NK-92 treated with Interleukin-12 subunit alpha and Interleukin-12 subunit beta, amount 100 ng/mL, for 24 hours (cell line): ENCODE data around the gene PKD1.
"Not testable (repeated sequence)": the region's sequence is repeated elsewhere in the genome, so short reads cannot be mapped to it uniquely, and the experiment has no call there.

Experiments used
- DNase-seq: peaks from one replicate; lab custom pipeline; 2025; lab: John Stamatoyannopoulos, UW

PKD1 gene

DNA sequence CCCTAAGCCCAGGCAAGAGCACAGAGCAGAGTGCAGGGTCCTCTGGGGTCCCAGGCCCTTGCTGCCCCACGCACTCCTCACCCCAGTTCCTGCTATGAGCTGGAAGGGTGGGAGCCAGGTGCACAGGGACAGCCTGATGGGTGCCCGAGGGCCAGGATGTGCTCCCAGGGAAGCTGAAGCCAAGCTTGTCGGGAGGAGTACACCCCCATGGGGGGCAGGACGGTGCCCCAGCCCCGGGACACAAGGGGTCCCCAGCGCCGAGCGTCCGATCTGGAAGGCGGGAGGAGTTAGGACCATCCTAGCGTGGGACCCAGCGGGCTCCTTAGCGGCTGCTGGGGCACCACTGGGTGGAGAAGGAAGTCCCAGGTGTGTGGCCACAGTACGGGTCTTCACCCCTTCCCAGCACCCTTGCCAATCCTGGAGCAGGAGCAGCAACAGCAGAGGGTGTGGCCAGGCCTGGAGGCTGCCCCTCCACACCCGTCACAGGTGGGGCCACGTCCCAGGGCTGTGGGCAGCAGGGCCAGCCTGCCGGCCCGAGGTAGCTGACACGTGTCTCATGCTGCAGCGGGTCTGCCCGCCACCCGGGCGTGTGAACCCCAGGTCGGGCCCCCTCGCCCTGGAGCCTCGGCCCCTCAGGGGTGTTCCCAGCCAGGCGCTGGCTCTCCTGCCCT is 11.9 kb downstream of the PKD1 start:
- not testable (repeated sequence) for DNase-seq

DNA sequence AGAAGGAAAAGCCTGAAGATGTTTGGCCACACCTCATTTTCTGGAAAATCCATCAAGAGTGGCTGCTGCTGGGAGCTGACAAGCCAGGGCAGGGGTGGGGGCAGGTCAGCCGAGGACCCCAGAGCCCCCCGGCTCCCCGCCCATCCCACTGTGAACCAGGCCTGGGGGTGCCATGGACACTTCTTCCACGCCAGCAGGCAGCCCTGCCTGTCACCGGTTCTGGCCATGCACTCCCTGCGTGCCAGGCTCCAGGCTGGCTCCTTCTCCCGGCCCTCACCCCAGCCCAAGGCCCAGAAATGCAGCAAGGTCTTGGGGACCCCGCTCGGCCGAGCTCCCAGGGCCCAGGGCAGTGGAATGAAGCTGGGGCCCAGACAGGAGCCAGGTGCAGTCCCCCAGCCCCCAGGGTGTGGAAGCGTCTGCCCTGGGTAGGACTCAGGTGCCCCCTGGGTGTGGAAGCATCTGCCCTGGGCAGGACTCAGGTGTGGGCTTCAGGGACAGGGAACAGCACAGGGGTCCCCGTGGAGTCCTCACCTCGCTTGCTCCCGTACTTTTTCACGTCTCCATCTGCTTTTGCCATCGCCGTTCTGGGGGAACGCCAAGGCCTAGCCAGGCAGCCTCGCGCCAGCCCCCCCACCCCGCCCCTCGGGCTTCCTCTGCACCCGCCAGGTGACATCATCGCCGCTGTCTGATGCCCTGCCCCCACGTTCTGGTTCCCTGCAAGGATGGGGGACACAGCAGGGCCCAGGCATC is 12.6 kb downstream of the PKD1 start:
- DNase-seq: not testable (repeated sequence)

DNA sequence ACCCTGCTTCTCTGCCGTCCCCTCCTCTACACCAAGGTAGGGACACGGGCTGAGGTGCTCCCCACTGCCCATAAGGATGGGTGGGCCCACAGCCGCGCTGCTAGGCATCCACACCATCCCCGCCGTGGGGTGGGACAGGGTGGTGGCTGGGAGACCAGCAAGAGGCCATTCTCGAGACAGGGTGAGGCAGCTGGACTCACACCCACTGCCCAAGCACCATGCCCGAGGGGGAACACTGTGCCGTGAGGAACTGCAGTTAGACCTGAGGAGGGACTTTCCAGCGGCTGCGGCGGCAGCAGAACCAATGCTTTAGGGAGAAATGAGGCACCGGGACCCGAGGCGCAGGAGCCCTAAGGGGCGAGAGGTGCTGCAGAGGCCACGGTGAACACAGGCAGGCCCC is 13.3 kb downstream of the PKD1 start:
- no peak for DNase-seq

- no peak for DNase-seq
Measured at GRCh38 chr16:2121853-2122252, 13.8 kb downstream of the PKD1 start.

DNA sequence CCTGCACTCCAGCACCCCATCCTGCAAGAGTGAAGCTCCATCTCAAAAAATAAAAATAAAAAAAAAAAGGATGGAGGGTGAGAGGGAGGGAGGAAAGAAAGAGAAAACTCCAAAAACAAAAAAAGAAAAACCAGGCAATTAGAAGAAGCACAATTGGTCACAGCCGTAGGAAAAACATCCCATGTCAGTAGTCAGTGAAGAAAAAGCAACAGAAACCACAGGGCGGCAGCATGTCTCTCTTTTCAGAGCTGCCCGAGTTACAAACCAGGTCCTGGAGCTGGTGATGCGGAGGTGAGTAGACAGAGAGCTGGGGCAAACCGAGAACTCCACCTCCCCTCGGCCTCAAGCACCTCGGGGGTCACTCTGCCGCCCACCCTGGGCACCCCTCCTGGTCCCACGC is 14.4 kb downstream of the PKD1 start:
- DNase-seq: not testable (repeated sequence)

DNA sequence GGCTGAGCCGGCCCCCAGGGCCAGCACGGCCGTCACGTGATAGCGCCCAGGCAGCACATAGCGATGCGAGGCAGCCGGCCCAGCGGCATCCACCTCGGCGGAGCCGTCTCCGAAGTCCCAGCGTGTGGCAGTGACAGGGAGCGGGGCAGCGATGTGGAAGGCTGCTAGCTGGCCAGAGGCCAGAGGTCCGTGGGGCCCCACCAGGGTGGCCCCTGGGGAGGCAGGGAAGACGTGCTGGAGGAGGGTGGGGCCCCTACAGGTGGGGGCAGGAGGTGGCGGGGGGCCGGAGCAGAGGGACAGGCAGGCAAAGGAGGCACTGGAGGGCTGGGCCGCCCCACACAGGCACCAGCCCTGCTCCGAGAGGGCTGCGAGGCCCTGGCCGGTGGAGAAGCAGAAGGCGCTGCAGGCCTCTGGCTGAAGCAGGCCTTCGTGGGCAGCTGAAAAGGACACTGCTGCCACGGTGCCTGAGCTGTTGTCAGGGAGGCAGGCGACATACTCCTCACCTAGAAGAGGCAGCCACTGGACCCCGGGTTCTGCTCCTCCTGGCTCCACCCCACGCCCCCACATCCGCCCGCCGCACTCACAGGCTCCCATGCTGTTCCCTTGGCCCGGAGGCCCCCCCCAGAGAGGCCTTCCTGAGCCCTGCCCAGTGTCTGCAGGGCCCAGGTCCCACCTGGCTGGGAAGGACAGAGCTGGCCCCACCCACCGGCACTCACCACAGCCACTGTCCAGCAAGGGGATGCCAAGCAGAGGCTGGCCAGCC is 17.6 kb downstream of the PKD1 start:
- DNase-seq: not testable (repeated sequence)

GRCh38 chr16:2117341-2117740 is 18.4 kb downstream of the PKD1 start:
- DNase-seq: not testable (repeated sequence)

- not testable (repeated sequence) for DNase-seq
Measured at GRCh38 chr16:2116428-2116827, 19.3 kb downstream of the PKD1 start.

- no peak for DNase-seq
Measured at GRCh38 chr16:2115591-2115973, 20.1 kb downstream of the PKD1 start.

DNA sequence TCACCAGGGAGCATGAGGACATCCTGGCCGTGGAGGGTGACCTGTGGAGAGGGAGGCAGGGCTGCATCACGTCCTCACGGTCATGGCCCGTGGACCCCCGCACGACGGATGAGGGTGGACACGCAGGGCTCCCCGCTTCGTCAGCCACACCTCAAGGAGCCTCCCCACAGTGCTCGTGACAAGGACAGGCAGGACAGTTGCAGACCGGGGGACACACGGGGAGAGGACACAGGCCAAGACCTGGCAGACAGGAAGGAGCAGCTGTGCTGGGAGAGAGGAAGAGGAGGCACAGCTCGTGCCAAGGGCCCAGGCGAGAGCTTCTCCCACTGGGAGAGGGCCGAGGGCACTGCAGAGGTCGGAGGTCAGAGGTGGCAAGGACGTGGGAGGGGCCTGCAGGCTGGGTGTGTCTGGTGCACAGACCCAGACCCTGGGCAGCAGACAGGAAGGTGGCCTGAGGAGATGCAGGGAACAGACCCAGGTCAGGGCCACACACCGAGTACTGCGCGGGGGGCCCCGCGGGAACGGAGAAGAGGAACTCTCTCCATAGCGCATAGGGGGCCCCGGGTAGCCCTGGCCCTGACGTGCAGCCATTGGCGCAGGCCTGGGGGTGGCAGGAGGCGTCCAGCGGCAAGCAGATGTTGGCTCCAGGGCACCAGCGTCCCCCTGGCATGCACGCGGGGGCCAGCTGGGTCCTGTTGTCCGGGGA is 20.7 kb downstream of the PKD1 start:
- not testable (repeated sequence) for DNase-seq

DNA sequence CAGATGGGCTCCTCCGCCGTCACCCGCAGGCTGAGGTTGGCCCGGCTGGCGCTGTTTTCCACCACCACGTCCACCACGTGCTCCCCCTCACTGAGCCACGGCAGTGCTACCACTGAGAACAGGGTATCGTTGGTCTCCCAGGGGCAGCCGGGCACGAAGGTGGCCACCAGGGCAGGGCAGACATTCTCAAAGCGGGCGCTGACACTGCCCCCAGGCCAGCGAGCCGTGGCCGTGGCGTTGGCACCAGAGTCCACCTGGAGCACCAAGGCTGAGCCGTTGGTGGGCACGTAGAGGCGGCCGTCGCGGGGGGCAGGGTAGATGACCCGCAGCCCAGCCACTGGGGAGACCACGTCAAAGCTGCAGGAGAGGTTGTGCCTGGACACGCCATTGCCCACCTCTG is 21.5 kb downstream of the PKD1 start:
- DNase-seq: not testable (repeated sequence)

- not testable (repeated sequence) for DNase-seq
Measured at GRCh38 chr16:2112539-2113106, 23.1 kb downstream of the PKD1 start.

DNA sequence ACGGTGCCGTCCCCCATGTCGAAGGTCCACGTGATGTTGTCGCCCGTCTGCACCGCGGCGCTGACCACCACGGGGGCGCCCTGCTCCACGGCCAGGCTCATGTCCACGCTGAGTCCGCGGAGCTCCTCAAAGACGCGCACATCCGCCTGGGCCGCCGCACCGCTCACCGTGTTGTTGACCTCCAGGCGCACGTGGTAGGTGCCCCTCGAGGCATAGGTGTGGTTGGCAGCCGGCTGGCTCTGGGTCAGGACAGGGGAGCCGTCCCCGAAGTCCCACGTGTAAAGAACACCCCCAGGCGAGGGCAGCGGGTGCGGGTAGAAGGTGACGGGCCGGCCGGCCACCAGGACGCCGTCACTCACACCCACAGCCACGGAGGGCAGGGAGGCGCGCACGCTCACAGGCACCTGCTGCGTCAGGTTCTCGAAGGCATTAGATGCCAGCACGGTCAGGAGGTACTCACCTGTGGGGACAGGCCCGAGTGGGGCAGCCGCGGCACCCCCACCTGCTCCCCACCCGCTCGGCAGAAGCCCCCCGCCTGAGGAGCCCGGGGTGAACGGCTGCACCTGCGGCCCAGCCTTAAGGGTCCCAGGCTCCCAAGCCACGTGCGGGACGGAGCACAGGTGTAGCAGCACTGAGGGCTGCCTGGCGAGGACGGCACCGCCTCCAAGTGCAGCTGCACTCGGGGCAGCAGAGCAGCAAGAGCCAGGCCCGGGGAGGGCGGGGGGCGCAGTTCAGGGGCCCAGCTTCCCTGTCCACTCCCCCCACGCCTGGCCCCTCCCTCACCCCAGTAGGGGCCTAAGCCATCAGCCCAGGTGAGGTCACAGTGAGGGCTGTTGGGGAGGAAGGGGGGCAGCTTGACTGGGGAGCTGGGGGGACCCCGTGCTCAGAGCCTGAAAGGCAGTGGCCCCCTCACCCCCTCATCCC is 24.0 kb downstream of the PKD1 start:
- DNase-seq: not testable (repeated sequence)

DNA sequence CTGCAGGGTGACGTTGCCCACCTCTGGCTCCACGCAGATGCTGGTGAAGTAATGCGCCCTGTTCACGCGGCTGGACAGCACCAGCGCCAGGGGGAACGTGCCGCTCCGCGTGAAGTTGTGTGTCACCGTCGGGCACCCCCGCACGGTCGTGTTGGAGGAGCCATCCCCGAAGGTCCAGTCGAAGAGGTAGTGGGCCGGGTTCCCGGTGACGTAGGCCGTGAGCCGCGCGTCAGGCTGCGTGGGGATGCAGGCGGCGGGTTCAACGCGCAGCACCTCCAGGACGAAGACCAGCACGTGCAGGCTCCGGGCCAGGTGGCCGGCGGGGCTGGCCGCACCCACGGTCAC is 24.7 kb downstream of the PKD1 start:
- DNase-seq: not testable (repeated sequence)

GRCh38 chr16:2110332-2111008 is 25.2 kb downstream of the PKD1 start:
- DNase-seq: not testable (repeated sequence)

- DNase-seq: not testable (repeated sequence)
Measured at GRCh38 chr16:2109872-2110271, 25.8 kb downstream of the PKD1 start.

DNA sequence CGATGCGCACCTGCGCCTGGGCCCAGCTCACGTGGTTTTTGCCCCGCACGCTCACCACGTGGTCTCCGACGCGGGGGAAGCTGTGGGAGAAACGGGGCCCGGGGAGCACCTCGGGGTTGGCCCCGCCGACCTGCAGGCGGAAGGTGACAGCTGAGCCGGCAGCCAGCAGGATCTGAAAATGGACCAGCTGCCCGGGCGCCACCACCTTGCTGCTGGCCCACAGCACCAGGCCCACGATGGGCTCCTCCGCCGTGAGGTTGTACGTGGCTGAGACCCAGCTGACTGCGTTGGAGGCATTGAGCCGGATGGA is 26.5 kb downstream of the PKD1 start:
- DNase-seq: not testable (repeated sequence)

GRCh38 chr16:2108446-2109270 is 27.0 kb downstream of the PKD1 start:
- not testable (repeated sequence) for DNase-seq

GRCh38 chr16:2107791-2108125 is 27.9 kb downstream of the PKD1 start:
- DNase-seq: not testable (repeated sequence)
